HEK293T (cell line): ENCODE measurements around the gene NNMT.

Source experiments
- BHLHE40 ChIP-seq: fragments of 450-650 bp; IDR thresholded peaks from 2 replicates; pipeline ENCODE4 v1.6.1; 2016; ENCODE audit warnings: mild to moderate bottlenecking, moderate library complexity, borderline replicate concordance
- CTBP1 ChIP-seq: fragments of 450-650 bp; IDR thresholded peaks from 2 replicates; pipeline ENCODE4 v1.6.1; 2016; ENCODE audit warnings: borderline replicate concordance
- FOXM1 ChIP-seq: fragments of 450-650 bp; IDR thresholded peaks from 2 replicates; pipeline ENCODE4 v1.6.1; 2017; ENCODE audit warnings: mild to moderate bottlenecking, borderline replicate concordance
- L3MBTL2 ChIP-seq: fragments of 450-650 bp; conservative IDR thresholded peaks from 2 replicates; pipeline ENCODE4 v1.6.1; 2016; ENCODE audit warnings: mild to moderate bottlenecking
- LEF1 ChIP-seq: fragments of 450-650 bp; IDR thresholded peaks from 2 replicates; pipeline ENCODE4 v1.6.1; 2017; ENCODE audit warnings: mild to moderate bottlenecking, borderline replicate concordance
- SP1 ChIP-seq: fragments of 450-650 bp; IDR thresholded peaks from 2 replicates; pipeline ENCODE4 v1.6.1; 2017
- SUZ12 ChIP-seq: fragments of 450-650 bp; IDR thresholded peaks from 2 replicates; pipeline ENCODE4 v1.6.1; 2016; ENCODE audit warnings: mild to moderate bottlenecking
- TARDBP ChIP-seq: fragments of 450-650 bp; IDR thresholded peaks from 2 replicates; pipeline ENCODE4 v1.6.1; 2016
- ZNF384 ChIP-seq: fragments of 450-650 bp; IDR thresholded peaks from 2 replicates; pipeline ENCODE4 v1.6.1; 2016
- TF ChIP-seq, protein P1 (sequence below): fragments of 450-650 bp; IDR thresholded peaks from 2 replicates; pipeline ENCODE4 v1.6.1; 2016

- TF ChIP-seq SUZ12 (no peak), L3MBTL2 (no peak), SP1 (no peak), FOXM1 (no peak), BHLHE40 (no peak), TARDBP (no peak), LEF1 (no peak), CTBP1 (no peak), ZNF384 (no peak)
- TF ChIP-seq, protein P1, sequence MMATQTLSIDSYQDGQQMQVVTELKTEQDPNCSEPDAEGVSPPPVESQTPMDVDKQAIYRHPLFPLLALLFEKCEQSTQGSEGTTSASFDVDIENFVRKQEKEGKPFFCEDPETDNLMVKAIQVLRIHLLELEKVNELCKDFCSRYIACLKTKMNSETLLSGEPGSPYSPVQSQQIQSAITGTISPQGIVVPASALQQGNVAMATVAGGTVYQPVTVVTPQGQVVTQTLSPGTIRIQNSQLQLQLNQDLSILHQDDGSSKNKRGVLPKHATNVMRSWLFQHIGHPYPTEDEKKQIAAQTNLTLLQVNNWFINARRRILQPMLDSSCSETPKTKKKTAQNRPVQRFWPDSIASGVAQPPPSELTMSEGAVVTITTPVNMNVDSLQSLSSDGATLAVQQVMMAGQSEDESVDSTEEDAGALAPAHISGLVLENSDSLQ, result no peak
Observed at GRCh38 chr11:114322934-114323333, 26.7 kb downstream of the NNMT start.
